OCI-LY1 (cell line): ENCODE results near the gene ANKDD1B.

ENCODE experiments used
- CTCF ChIP-seq: fragments of 200-600 bp; sonication (generic), shearing (Covaris generic); IDR thresholded peaks from 2 replicates; pipeline ENCODE4 v1.5.1; 2017; ENCODE audit warnings: mild to moderate bottlenecking, antibody characterized with exemption, low read length, moderate library complexity, mixed read lengths
- EZH2 ChIP-seq: fragments of 200-600 bp; sonication (generic), shearing (Covaris generic); IDR thresholded peaks from 2 replicates; pipeline ENCODE4 v1.8.0; 2017; ENCODE audit warnings: borderline replicate concordance, mixed run types, mild to moderate bottlenecking, antibody characterized with exemption, low read length, moderate library complexity, mixed read lengths

- TF ChIP-seq CTCF (no peak), EZH2 (no peak)
Observed at GRCh38 chr5:75623846-75624245, 12.6 kb downstream of the ANKDD1B start.
